B cell (primary cell): ENCODE results near the gene PCDH1.

Source experiments
- CTCF ChIP-seq: fragments of 200-600 bp; IDR thresholded peaks from one replicate; pipeline ENCODE4 v1.8.0; 2022; ENCODE audit warnings: antibody characterized with exemption, mild to moderate bottlenecking
- EZH2 ChIP-seq: IDR thresholded peaks from 2 replicates; pipeline ENCODE4 v1.6.1; 2012; ENCODE audit warnings: borderline replicate concordance, low read depth, mild to moderate bottlenecking, moderate library complexity, low read length; ENCODE audit not compliant: insufficient read depth, poor library complexity, severe bottlenecking

GRCh38 chr5:141825241-141825671 is 53.0 kb downstream of the PCDH1 start:
- TF ChIP-seq CTCF = no peak
- no peak for TF ChIP-seq EZH2
